K562 (cell line): ENCODE data around the gene UTP14A.

ENCODE experiments used
- CTCF ChIP-seq, 3 experiments: IDR thresholded peaks in 2 of 3; conservative IDR thresholded peaks in 1 of 3; 2 replicates each; pipeline ENCODE4 v1.5.1; 2011 to 2012; ENCODE audit warnings: low read length in 3 of 3, mild to moderate bottlenecking in 3 of 3, control low read depth in 2 of 3, improper control_type of control experiment in 1 of 3, inconsistent platforms in 1 of 3, low read depth in 1 of 3, mixed read lengths in 1 of 3, moderate library complexity in 1 of 3; ENCODE audit not compliant: insufficient read depth in 2 of 3
- E4F1 ChIP-seq: fragments of 250-450 bp; sonication (Bioruptor Pico); IDR thresholded peaks from 2 replicates; pipeline ENCODE4 v1.5.0; 2021; ENCODE audit warnings: mild to moderate bottlenecking, borderline replicate concordance
- KDM5B ChIP-seq: fragments of 200-600 bp; sonication (generic); IDR thresholded peaks from 2 replicates; pipeline ENCODE4 v1.6.1; 2012; ENCODE audit warnings: low read depth, mild to moderate bottlenecking, moderate library complexity, low read length, control low read depth, inconsistent platforms; ENCODE audit not compliant: insufficient replicate concordance
- NCOR1 ChIP-seq: fragments of 450-650 bp; IDR thresholded peaks from 2 replicates; pipeline ENCODE4 v1.6.1; 2016; ENCODE audit warnings: mild to moderate bottlenecking, moderate library complexity
- SAP30 ChIP-seq: fragments of 200-600 bp; sonication (generic); IDR thresholded peaks from 2 replicates; pipeline ENCODE4 v1.6.1; 2012; ENCODE audit warnings: borderline replicate concordance, low read depth, mild to moderate bottlenecking, moderate library complexity, low read length, control low read depth, inconsistent platforms; ENCODE audit not compliant: insufficient read depth, poor library complexity, severe bottlenecking

- TF ChIP-seq NCOR1, result no peak
- no peak for TF ChIP-seq CTCF (IDR thresholded peaks at IDR 0.05 in 2 of 3, conservative IDR thresholded peaks at IDR 0.05 in 1 of 3; ENCODE audit: insufficient read depth in 2 of 3, low read depth in 1 of 3, low read length in 3 of 3)
- TF ChIP-seq E4F1, result no peak
- no peak for TF ChIP-seq KDM5B
- TF ChIP-seq SAP30, result no peak
These were observed 34.0 kb downstream of the UTP14A start for GRCh38 chrX:129939986-129940385.
